ENCODE measurements around the gene DOCK3. TPM values are rescaled to one million over a fixed set of nuclear protein-coding genes. Genes with fewer than 3 reads are reported as not detected.

DOCK3 gene
- total RNA-seq, 2 experiments from 2014 or later, result 0.93 to 1.1 TPM

GRCh38 chr3:51391566-51392354 is 717.0 kb downstream of the DOCK3 start:
- intact Hi-C loops (cut with DNase I, micrococcal nuclease), result loop anchor here (1.0 to 10.0 kb wide), 7 partner anchors 43 to 1039 kb away; partner anchors contain the start of genes CYB561D2 (in 1 of the 2), NPRL2 (in 1 of the 2), POC1A (in 1 of the 2) and RAD54L2 (in 1 of the 2)
- peak overlapping the region; percentile 85 for H3K27ac Mint-ChIP-seq
- peak overlapping the region; percentile 70 to 88 for H3K27ac ChIP-seq (ENCODE audit: low read depth in 1 of 2, low read length in 2 of 2)
- peaks cover 70% of the 10 kb centered on the region for H3K36me3 ChIP-seq (ENCODE audit: insufficient read depth, low read length)
- ChIA-PET POLR2A (interaction anchor here (0.9 to 3.3 kb wide), 3 partner anchors 108 to 823 kb away, joined by 4 to 17 read pairs (median 7); partner anchors contain the start of genes DCAF1, HEMK1 and MAPKAPK3), CTCF (interaction anchor here (0.5 kb wide), 1 partner anchor 1039 kb away, joined by 3 read pairs; no protein-coding TSS in a partner anchor)
- peak; percentile 43 for ATAC-seq (ENCODE audit: poor library complexity)
- peaks cover 90% of the 10 kb centered on the region for H3K4me1 ChIP-seq (ENCODE audit: insufficient read depth, low read length)
- peak overlapping the region; percentile 63 for H3K4me3 ChIP-seq (ENCODE audit: low read length)
- peak overlapping the region; percentile 86 for H3K4me3 Mint-ChIP-seq
- H3K4me1 Mint-ChIP-seq (ENCODE audit: low read depth), result peaks cover 69% of the 10 kb centered on the region
- no peaks in the 10 kb centered on the region for H3K9me3 Mint-ChIP-seq
- H3K36me3 Mint-ChIP-seq (ENCODE audit: low read depth), result peaks cover 68% of the 10 kb centered on the region
- no peaks in the 10 kb centered on the region for H3K27me3 ChIP-seq (ENCODE audit: control insufficient read depth in 1 of 2, insufficient read depth in 2 of 2, low read length in 2 of 2)
- TF ChIP-seq, protein P1, sequence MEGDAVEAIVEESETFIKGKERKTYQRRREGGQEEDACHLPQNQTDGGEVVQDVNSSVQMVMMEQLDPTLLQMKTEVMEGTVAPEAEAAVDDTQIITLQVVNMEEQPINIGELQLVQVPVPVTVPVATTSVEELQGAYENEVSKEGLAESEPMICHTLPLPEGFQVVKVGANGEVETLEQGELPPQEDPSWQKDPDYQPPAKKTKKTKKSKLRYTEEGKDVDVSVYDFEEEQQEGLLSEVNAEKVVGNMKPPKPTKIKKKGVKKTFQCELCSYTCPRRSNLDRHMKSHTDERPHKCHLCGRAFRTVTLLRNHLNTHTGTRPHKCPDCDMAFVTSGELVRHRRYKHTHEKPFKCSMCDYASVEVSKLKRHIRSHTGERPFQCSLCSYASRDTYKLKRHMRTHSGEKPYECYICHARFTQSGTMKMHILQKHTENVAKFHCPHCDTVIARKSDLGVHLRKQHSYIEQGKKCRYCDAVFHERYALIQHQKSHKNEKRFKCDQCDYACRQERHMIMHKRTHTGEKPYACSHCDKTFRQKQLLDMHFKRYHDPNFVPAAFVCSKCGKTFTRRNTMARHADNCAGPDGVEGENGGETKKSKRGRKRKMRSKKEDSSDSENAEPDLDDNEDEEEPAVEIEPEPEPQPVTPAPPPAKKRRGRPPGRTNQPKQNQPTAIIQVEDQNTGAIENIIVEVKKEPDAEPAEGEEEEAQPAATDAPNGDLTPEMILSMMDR (IDR thresholded peaks at IDR 0.05), result no peak
- DNase-seq, result peak; percentile 33 to 87 (median 50)
- H3K27me3 Mint-ChIP-seq, result no peaks in the 10 kb centered on the region
- peaks cover 0 to 8% of the 10 kb centered on the region in 2 experiments for H3K9me3 ChIP-seq (ENCODE audit: control insufficient read depth in 1 of 2, insufficient read depth in 1 of 2, low read length in 2 of 2)

DNA sequence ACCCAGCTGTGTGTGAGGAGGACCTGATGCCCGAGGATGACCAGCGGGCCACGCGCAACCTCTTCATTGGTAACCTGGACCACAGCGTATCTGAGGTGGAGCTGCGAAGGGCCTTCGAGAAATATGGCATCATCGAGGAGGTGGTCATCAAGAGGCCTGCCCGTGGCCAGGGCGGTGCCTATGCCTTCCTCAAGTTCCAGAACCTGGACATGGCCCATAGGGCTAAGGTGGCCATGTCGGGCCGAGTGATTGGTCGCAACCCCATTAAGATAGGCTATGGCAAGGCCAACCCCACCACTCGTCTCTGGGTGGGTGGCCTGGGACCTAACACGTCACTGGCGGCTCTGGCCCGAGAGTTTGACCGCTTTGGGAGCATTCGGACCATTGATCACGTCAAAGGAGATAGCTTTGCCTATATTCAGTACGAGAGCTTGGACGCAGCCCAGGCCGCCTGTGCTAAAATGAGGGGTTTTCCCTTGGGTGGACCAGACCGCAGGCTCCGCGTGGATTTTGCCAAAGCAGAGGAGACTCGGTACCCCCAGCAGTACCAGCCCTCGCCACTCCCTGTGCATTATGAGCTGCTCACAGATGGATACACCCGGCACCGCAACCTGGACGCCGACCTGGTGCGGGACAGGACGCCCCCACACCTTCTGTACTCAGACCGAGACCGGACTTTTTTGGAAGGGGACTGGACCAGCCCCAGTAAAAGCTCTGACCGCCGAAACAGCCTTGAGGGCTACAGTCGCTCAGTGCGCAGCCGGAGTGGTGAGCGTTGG is 717.8 kb downstream of the DOCK3 start:
- no peaks in the 10 kb centered on the region for H3K27me3 Mint-ChIP-seq

More for the DNA sequence above, 717.8 kb downstream of the DOCK3 start:
- no peak for ATAC-seq (ENCODE audit: poor library complexity)
- TF ChIP-seq, protein P1 (IDR thresholded peaks at IDR 0.05), result no peak
- Histone ChIP-seq H3K36me3 (ENCODE audit: insufficient read depth, low read length) (peaks cover 74% of the 10 kb centered on the region), H3K4me3 (ENCODE audit: low read length) (peak overlapping the region; percentile 63), H3K27me3 (ENCODE audit: control insufficient read depth in 1 of 2, insufficient read depth in 2 of 2, low read length in 2 of 2) (no peaks in the 10 kb centered on the region), H3K4me1 (ENCODE audit: insufficient read depth, low read length) (peaks cover 89% of the 10 kb centered on the region), H3K9me3 (ENCODE audit: control insufficient read depth in 1 of 2, insufficient read depth in 1 of 2, low read length in 2 of 2) (peaks cover 0 to 8% of the 10 kb centered on the region in 2 experiments), H3K27ac (ENCODE audit: low read depth in 1 of 2, low read length in 2 of 2) (peak overlapping the region; percentile 59 to 70)
- Mint-ChIP-seq H3K9me3 (no peaks in the 10 kb centered on the region), H3K27ac (peak overlapping the region; percentile 85), H3K4me1 (ENCODE audit: low read depth) (peaks cover 69% of the 10 kb centered on the region), H3K36me3 (ENCODE audit: low read depth) (peaks cover 70% of the 10 kb centered on the region), H3K4me3 (peak overlapping the region; percentile 86)
- DNase-seq, result peak in 2 of 14 experiments; percentile 35 to 39
- CTCF ChIA-PET, result interaction anchor here (0.5 kb wide), 1 partner anchor 1040 kb away, joined by 3 read pairs; no protein-coding TSS in a partner anchor
- intact Hi-C loops (cut with DNase I, micrococcal nuclease), result loop anchor here in 1 of 2 experiments (5.0 to 10.0 kb wide), 3 partner anchors 145 to 1040 kb away; partner anchors contain the start of genes CYB561D2, NPRL2, POC1A and RAD54L2
- POLR2A ChIA-PET, result interaction anchor here (1.3 to 3.3 kb wide), 3 partner anchors 10 to 776 kb away, joined by 3 to 17 read pairs (median 7); partner anchors contain the start of genes DCAF1 and MAPKAPK3
